Upper lobe of right lung (tissue), 1 donor: ENCODE results near the gene RUNX2. TPM values are rescaled to one million over a fixed set of nuclear protein-coding genes. Genes with fewer than 3 reads are reported as not detected.

ENCODE experiments used
- ATAC-seq: fragments of 200-7000 bp; cut with Tn5 transposase; one replicate; pipeline ENCODE4 v1.9.1; 2020; ENCODE audit warnings: mild to moderate bottlenecking, moderate library complexity
- DNase-seq: peaks from one replicate; pipeline ENCODE4 v3.0.0-alpha.2; 2020
- H3K27ac ChIP-seq: fragments of 200-600 bp; one replicate; pipeline ENCODE4 v1.8.0; 2022
- H3K27me3 ChIP-seq: fragments of 200-600 bp; one replicate; pipeline ENCODE4 v1.8.0; 2022; ENCODE audit warnings: mild to moderate bottlenecking
- H3K36me3 ChIP-seq: fragments of 200-600 bp; one replicate; pipeline ENCODE4 v1.8.0; 2022
- H3K4me1 ChIP-seq: fragments of 200-600 bp; one replicate; pipeline ENCODE4 v1.8.0; 2022
- H3K4me3 ChIP-seq: fragments of 200-600 bp; one replicate; pipeline ENCODE4 v1.8.0; 2022; ENCODE audit warnings: mild to moderate bottlenecking
- H3K9me3 ChIP-seq: fragments of 200-600 bp; one replicate; pipeline ENCODE4 v1.8.0; 2022
- intact Hi-C: fragments of 100-400 bp; cut with DNase I; formaldehyde crosslinking; loops from one replicate; pipeline ENCODE4 v1.11.0; 2022
- total RNA-seq: library from RNA; stranded (reverse); fragmentation: NEBNext Ultra II Directional; extraction: Animal tissue kit (Norgen Biotek cat#: 25700); gene quantifications from one replicate; pipeline ENCODE4 v1.2.1, GENCODE V29; 2021
- TF ChIP-seq, protein P1 (sequence below): fragments of 200-600 bp; IDR thresholded peaks from one replicate; pipeline ENCODE4 v1.8.0; 2022; ENCODE audit warnings: antibody characterized with exemption
- donor health status: DM: no; HTN: yes; CAD: no; lungs with severe emphysema.

Gene RUNX2
- total RNA-seq, 1 donor from 2014 or later = 4.6 TPM

DNA sequence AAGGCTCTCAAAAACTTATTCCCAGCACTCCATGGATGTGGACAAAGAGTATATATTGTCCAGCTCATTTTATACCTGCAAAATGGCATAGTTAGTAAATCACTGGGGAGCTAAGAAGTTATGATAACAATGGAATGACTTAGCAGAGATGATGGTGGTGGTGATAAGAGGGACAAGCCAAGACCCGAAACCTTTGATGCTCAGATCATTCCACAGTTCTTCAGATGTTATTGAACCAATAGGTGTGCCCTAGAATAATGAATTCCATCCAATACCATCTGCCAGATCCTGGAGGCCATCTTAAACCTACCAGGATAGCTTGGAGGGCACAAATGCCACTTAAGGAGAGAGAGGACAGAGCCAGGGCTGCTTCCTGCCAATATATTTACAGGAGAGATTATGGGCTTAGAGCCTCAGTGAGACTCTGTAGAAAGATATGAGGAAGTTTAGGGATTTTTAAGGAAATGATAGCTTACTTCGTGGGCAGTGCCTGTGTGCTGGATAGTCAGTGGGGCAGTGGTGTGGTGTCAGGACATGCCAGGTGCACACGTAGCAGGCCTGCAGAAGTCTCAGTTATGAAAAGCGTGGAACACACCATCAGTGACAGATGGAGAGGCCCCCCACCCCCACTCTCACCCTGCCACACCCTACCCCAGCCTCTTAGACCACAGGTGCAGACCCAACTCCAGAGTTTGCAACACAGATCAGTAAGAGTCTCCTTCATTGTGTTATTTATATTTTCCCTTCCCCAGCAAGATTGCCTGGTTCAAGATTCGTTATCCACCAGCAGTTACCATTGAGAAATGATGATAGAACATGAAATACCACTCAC lies 259.3 kb downstream of the RUNX2 start:
- H3K27me3 ChIP-seq = no peaks in the 10 kb centered on the region
- no peaks in the 10 kb centered on the region for H3K4me1 ChIP-seq
- no peak overlapping the region for H3K27ac ChIP-seq
- ATAC-seq (no peak), DNase-seq (no peak)
- no peaks in the 10 kb centered on the region for H3K9me3 ChIP-seq
- H3K36me3 ChIP-seq = no peaks in the 10 kb centered on the region
- intact Hi-C loops = no loop called here
- TF ChIP-seq, protein P1, sequence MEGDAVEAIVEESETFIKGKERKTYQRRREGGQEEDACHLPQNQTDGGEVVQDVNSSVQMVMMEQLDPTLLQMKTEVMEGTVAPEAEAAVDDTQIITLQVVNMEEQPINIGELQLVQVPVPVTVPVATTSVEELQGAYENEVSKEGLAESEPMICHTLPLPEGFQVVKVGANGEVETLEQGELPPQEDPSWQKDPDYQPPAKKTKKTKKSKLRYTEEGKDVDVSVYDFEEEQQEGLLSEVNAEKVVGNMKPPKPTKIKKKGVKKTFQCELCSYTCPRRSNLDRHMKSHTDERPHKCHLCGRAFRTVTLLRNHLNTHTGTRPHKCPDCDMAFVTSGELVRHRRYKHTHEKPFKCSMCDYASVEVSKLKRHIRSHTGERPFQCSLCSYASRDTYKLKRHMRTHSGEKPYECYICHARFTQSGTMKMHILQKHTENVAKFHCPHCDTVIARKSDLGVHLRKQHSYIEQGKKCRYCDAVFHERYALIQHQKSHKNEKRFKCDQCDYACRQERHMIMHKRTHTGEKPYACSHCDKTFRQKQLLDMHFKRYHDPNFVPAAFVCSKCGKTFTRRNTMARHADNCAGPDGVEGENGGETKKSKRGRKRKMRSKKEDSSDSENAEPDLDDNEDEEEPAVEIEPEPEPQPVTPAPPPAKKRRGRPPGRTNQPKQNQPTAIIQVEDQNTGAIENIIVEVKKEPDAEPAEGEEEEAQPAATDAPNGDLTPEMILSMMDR = no peak
- no peak overlapping the region for H3K4me3 ChIP-seq

DNA sequence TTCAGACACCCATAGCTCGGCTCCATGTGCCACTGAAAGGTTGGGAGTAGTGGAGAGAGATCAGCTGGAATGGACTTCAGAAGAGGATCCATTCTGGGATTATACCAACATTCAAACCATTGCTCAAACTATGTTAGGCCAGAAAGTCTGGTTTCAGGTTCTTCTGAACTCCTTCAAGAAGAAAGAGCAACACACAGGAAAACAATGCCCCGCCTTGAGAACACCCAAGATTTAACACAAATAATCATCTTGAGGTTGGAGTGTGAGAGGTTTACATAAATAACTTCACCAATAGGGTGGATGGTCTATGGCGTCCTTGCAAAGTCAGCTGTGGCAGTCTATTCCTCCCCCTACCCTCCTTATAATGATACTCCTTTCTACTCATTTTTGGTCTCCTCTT lies 261.2 kb downstream of the RUNX2 start:
- TF ChIP-seq, protein P1 = no peak
- H3K4me1 ChIP-seq = no peaks in the 10 kb centered on the region
- intact Hi-C loops = no loop called here
- no peak for ATAC-seq
- no peaks in the 10 kb centered on the region for H3K9me3 ChIP-seq
- no peaks in the 10 kb centered on the region for H3K27me3 ChIP-seq
- H3K36me3 ChIP-seq = no peaks in the 10 kb centered on the region
- H3K27ac ChIP-seq = no peak overlapping the region
- no peak for DNase-seq
- no peak overlapping the region for H3K4me3 ChIP-seq

- H3K27me3 ChIP-seq = no peaks in the 10 kb centered on the region
- no peaks in the 10 kb centered on the region for H3K36me3 ChIP-seq
- intact Hi-C loops = no loop called here
- TF ChIP-seq, protein P1 = no peak
- ATAC-seq (no peak), DNase-seq (no peak)
- H3K4me1 ChIP-seq = no peaks in the 10 kb centered on the region
- no peak overlapping the region for H3K27ac ChIP-seq
- H3K9me3 ChIP-seq = no peaks in the 10 kb centered on the region
- H3K4me3 ChIP-seq = no peak overlapping the region
These were observed 262.1 kb downstream of the RUNX2 start for GRCh38 chr6:45590226-45590625.

DNA sequence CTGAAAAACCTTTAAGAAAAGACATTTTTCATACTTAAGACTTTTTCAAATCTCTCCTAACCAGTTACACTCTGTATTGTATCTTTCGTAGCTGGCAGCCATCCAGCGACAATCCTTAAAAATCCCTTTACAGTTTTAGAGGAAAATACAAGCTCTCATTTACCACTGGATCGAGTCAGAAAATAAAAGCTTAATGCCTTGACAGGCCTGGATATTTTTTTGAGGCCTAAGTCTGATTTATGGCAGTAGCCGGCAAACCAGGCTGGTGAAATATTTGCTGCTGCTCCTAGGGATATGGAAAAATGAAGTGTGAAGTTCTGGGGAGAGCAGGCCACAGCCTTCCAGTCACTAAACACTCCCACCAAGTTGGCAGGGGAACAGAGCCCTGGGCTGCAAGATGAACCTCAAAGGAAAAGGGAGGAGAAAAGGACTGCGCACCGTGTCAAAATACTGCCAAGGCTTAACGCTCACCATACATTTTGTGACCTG lies 262.6 kb downstream of the RUNX2 start:
- no peak overlapping the region for H3K4me3 ChIP-seq
- intact Hi-C loops = no loop called here
- no peaks in the 10 kb centered on the region for H3K27me3 ChIP-seq
- no peaks in the 10 kb centered on the region for H3K4me1 ChIP-seq
- no peak overlapping the region for H3K27ac ChIP-seq
- no peaks in the 10 kb centered on the region for H3K9me3 ChIP-seq
- DNase-seq = no peak
- TF ChIP-seq, protein P1 = no peak
- no peaks in the 10 kb centered on the region for H3K36me3 ChIP-seq
- ATAC-seq = no peak

DNA sequence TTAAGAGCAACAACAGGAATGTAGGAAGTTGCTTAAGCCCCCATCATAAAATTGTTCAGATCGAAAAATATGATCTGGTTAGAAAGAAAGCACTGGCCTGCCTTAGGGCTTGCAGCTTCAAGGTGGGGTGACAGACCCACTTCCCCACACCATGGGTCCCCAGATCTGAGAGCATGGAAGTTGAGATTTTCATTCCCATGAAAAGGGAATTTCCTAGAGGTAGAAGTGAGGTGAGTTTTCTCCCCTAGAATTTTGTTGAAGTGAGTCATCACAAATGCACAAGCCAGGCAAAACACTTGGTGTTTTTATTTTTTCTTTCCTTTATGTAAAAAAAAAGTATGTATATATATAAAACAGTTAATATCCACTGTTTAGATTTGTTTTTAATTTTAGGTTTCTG lies 263.2 kb downstream of the RUNX2 start:
- H3K36me3 ChIP-seq = no peaks in the 10 kb centered on the region
- ATAC-seq = no peak
- no peaks in the 10 kb centered on the region for H3K27me3 ChIP-seq
- DNase-seq = no peak
- TF ChIP-seq, protein P1 = no peak
- intact Hi-C loops = no loop called here
- no peak overlapping the region for H3K27ac ChIP-seq
- no peaks in the 10 kb centered on the region for H3K4me1 ChIP-seq
- H3K4me3 ChIP-seq = no peak overlapping the region
- no peaks in the 10 kb centered on the region for H3K9me3 ChIP-seq
